Osteoblast (primary cell): Measurements from ENCODE around the gene ZNF681. TPM values are rescaled to one million over a fixed set of nuclear protein-coding genes. Genes with fewer than 3 reads are reported as not detected.

Source experiments
- DNase-seq: peaks from one replicate; pipeline ENCODE4 v3.0.0; 2011; ENCODE audit warnings: low spot score, mixed read lengths; ENCODE audit not compliant: insufficient read length; ENCODE audit errors: missing footprints
- H2AFZ ChIP-seq: 2 replicates; pipeline ENCODE4 v1.6.0; 2011; ENCODE audit warnings: mild to moderate bottlenecking, low read length
- H3K27ac ChIP-seq: 2 replicates; pipeline ENCODE4 v1.5.1; 2011; ENCODE audit warnings: mild to moderate bottlenecking, low read depth, low read length, moderate library complexity
- H3K27me3 ChIP-seq: 2 replicates; pipeline ENCODE4 v1.6.0; 2012; ENCODE audit warnings: mild to moderate bottlenecking, control low read depth, inconsistent platforms, low read length, moderate library complexity; ENCODE audit not compliant: insufficient read depth
- H3K36me3 ChIP-seq: 2 replicates; pipeline ENCODE4 v1.5.1; 2011; ENCODE audit warnings: mild to moderate bottlenecking, low read length, control low read depth, moderate library complexity; ENCODE audit not compliant: insufficient read depth
- H3K4me1 ChIP-seq: 2 replicates; pipeline ENCODE4 v1.5.1; 2011; ENCODE audit warnings: mild to moderate bottlenecking, low read length, control low read depth, moderate library complexity; ENCODE audit not compliant: insufficient read depth
- H3K4me2 ChIP-seq: 2 replicates; pipeline ENCODE4 v1.6.0; 2011; ENCODE audit warnings: mild to moderate bottlenecking, low read length; ENCODE audit not compliant: insufficient read depth
- H3K4me3 ChIP-seq: fragments of 200-600 bp; sonication (generic); 3 replicates; pipeline ENCODE4 v1.5.1; 2012; ENCODE audit warnings: mild to moderate bottlenecking, low read length, inconsistent platforms; ENCODE audit not compliant: insufficient read depth
- H3K79me2 ChIP-seq: 2 replicates; pipeline ENCODE4 v1.6.0; 2012; ENCODE audit warnings: mild to moderate bottlenecking, low read length, control low read depth, inconsistent platforms; ENCODE audit not compliant: insufficient read depth
- H3K9me3 ChIP-seq: 2 replicates; pipeline ENCODE4 v1.5.1; 2011; ENCODE audit warnings: low read depth, low read length, control low read depth
- H4K20me1 ChIP-seq: 2 replicates; pipeline ENCODE4 v1.6.0; 2012; ENCODE audit warnings: mild to moderate bottlenecking, low read length, control low read depth; ENCODE audit not compliant: insufficient read depth
- total RNA-seq: library from RNA; depleted of rRNA; stranded (reverse); fragments of >200 nt; gene quantifications from 2 replicates; pipeline ENCODE4 v1.2.3, GENCODE V29; 2012
- TF ChIP-seq, protein P1 (sequence below): IDR thresholded peaks from 2 replicates; pipeline ENCODE4 v1.5.1; 2011; ENCODE audit warnings: mild to moderate bottlenecking, low read depth, low read length, moderate library complexity; ENCODE audit errors: extremely low read depth

The ZNF681 gene
- total RNA-seq, 1 donor = 0.36 TPM

DNA sequence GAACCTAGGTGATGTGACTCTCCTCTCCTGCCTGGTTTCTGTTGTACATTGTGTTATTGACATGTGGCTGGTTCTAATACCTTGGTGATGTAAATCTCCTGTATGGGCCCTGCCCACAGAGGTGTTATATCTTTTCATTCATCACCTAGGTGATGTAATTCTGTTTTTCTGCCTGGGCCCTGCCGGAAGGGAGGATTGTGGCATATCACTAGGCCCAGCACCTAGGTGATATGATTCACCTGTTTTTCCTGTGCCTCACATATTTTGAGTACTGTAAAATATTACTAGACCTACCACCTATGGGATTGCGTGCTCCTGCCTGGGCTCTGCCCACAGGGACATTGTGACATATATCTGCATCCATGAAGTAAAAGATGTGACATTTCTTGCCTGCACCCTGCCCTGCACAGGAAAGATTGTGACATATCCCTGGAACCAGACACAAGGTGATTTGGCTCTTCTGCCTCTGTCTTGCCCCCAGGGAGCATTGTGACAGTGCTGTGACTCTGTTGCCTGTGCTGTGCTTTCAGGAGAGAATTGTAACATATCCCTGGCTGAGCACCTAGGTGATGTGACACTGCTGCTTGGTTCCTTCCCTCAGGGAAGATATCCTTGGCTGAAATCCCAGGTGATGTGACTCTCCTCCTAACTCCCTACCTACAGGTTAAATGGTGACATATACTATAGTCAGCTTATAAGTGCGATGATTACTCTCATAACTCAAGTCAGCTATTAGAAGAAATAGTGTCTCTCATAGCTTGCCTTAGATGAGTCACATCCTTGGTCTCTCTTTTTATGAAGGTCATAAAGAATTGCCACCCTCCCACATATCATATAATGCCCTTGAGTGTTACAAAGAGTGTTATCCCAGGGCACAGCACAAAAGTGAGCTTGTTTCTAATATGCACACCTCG is 13.3 kb upstream of the ZNF681 start:
- Histone ChIP-seq H3K27ac (no peak overlapping the region), H4K20me1 (no peaks in the 10 kb centered on the region), H3K79me2 (no peaks in the 10 kb centered on the region), H2AFZ (no peak overlapping the region), H3K4me2 (no peak overlapping the region), H3K27me3 (no peaks in the 10 kb centered on the region), H3K4me1 (no peaks in the 10 kb centered on the region), H3K9me3 (no peaks in the 10 kb centered on the region), H3K4me3 (no peak overlapping the region), H3K36me3 (no peaks in the 10 kb centered on the region)
- TF ChIP-seq, protein P1, sequence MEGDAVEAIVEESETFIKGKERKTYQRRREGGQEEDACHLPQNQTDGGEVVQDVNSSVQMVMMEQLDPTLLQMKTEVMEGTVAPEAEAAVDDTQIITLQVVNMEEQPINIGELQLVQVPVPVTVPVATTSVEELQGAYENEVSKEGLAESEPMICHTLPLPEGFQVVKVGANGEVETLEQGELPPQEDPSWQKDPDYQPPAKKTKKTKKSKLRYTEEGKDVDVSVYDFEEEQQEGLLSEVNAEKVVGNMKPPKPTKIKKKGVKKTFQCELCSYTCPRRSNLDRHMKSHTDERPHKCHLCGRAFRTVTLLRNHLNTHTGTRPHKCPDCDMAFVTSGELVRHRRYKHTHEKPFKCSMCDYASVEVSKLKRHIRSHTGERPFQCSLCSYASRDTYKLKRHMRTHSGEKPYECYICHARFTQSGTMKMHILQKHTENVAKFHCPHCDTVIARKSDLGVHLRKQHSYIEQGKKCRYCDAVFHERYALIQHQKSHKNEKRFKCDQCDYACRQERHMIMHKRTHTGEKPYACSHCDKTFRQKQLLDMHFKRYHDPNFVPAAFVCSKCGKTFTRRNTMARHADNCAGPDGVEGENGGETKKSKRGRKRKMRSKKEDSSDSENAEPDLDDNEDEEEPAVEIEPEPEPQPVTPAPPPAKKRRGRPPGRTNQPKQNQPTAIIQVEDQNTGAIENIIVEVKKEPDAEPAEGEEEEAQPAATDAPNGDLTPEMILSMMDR = no peak
- DNase-seq = no peak

DNA sequence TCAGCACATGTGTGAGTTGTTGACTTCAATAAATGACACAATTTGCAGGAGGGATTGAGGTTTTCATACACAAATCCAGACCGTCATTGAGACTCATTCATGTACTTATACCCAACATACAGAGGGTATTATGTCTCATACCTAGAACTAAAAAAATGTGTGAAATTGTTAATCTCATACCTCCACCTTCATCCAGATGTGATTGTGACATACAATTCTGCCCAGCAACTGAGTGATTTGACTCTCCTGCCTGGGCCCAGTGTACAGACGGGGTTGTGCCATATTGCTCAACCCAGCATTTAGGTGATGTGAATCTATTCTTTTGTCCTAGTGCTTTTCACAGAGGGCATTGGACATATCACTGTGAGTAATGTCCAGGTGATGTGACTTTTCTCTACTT is 12.6 kb upstream of the ZNF681 start:
- Histone ChIP-seq H3K27me3 (no peaks in the 10 kb centered on the region), H4K20me1 (no peaks in the 10 kb centered on the region), H3K4me3 (no peak overlapping the region), H3K4me2 (no peak overlapping the region), H3K27ac (no peak overlapping the region), H3K9me3 (no peaks in the 10 kb centered on the region), H3K36me3 (no peaks in the 10 kb centered on the region), H3K79me2 (no peaks in the 10 kb centered on the region), H3K4me1 (no peaks in the 10 kb centered on the region), H2AFZ (no peak overlapping the region)
- TF ChIP-seq, protein P1 = no peak
- DNase-seq = no peak

- no peak for DNase-seq
- TF ChIP-seq, protein P1 = no peak
- H3K36me3 ChIP-seq = no peaks in the 10 kb centered on the region
Measured at GRCh38 chr19:23770672-23771250, 12.1 kb upstream of the ZNF681 start.

More at GRCh38 chr19:23770672-23771250, 12.1 kb upstream of the ZNF681 start:
- Histone ChIP-seq H3K4me3 (no peak overlapping the region), H3K27ac (no peak overlapping the region), H3K79me2 (no peaks in the 10 kb centered on the region), H3K4me2 (no peak overlapping the region), H2AFZ (no peak overlapping the region), H3K27me3 (no peaks in the 10 kb centered on the region), H3K9me3 (no peaks in the 10 kb centered on the region), H4K20me1 (no peaks in the 10 kb centered on the region), H3K4me1 (no peaks in the 10 kb centered on the region)
